Hypothalamus (tissue), 51 donors: Measurements from ENCODE around the gene TUBB8B.
"Not testable (repeated sequence)": the region's sequence is repeated elsewhere in the genome, so short reads cannot be mapped to it uniquely, and the experiment has no call there.

Source experiments
- DNase-seq, 51 donors: peaks; one replicate each; lab custom pipeline; 2025; lab: John Stamatoyannopoulos, UW

The TUBB8B gene

DNA sequence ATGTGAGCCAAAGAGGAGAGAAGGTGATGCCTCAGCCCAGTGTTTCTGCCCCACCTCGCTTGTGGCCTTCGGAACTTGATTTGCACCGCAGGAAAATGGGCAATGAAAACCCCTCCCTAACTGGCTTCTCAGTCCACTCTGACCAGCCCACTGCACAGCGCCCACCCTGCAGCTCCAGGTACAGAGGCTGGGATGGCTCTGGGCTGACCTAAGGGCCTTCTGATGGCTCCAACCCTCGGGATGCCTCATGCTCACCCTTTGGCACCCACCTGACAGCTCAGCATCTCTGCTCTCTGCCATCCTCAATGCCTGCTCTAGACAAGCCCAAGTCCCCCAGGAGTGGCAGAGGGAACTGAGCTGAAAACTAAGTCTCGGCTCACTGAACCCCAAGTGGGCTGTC lies 36.2 kb downstream of the TUBB8B start:
- DNase-seq = not testable (repeated sequence)

GRCh38 chr18:12773-13172 lies 36.6 kb downstream of the TUBB8B start:
- DNase-seq = not testable (repeated sequence)

GRCh38 chr18:11383-12274 lies 37.8 kb downstream of the TUBB8B start:
- not testable (repeated sequence) for DNase-seq

DNA sequence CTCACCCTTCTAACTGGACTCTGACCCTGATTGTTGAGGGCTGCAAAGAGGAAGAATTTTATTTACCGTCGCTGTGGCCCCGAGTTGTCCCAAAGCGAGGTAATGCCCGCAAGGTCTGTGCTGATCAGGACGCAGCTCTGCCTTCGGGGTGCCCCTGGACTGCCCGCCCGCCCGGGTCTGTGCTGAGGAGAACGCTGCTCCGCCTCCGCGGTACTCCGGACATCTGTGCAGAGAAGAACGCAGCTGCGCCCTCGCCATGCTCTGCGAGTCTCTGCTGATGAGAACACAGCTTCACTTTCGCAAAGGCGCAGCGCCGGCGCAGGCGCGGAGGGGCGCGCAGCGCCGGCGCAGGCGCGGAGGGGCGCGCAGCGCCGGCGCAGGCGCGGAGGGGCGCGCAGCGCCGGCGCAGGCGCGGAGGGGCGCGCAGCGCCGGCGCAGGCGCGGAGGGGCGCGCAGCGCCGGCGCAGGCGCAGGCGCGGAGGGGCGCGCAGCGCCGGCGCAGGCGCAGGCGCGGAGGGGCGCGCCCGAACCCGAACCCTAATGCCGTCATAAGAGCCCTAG lies 38.7 kb downstream of the TUBB8B start:
- DNase-seq = not testable (repeated sequence)

GRCh38 chr18:9937-10336 lies 39.5 kb downstream of the TUBB8B start:
- DNase-seq = not testable (repeated sequence)
